Endodermal cell (in vitro differentiated cells): ENCODE data around the gene TMEM237. TPM values are rescaled to one million over a fixed set of nuclear protein-coding genes. Genes with fewer than 3 reads are reported as not detected.

Experiments used
- DNase-seq: peaks from one replicate; pipeline ENCODE4 v3.0.0-alpha.2; 2017
- H3K27ac ChIP-seq: 2 replicates; pipeline ENCODE4 v1.5.1; 2013; ENCODE audit warnings: mild to moderate bottlenecking, low read depth, low read length, moderate library complexity
- H3K27me3 ChIP-seq: 2 replicates; pipeline ENCODE4 v1.6.1; 2013; ENCODE audit warnings: mild to moderate bottlenecking, low read length, moderate library complexity; ENCODE audit not compliant: insufficient read depth, control insufficient read depth, poor library complexity, severe bottlenecking
- H3K36me3 ChIP-seq: 2 replicates; pipeline ENCODE4 v1.7.0; 2013; ENCODE audit warnings: mild to moderate bottlenecking, low read length, moderate library complexity; ENCODE audit not compliant: control insufficient read depth, insufficient read depth
- H3K4me1 ChIP-seq: one replicate; pipeline ENCODE4 v1.7.0; 2013; ENCODE audit warnings: low read length; ENCODE audit not compliant: control insufficient read depth, insufficient read depth
- H3K4me3 ChIP-seq: 2 replicates; pipeline ENCODE4 v1.5.1; 2013; ENCODE audit warnings: mild to moderate bottlenecking, low read length, moderate library complexity
- H3K9ac ChIP-seq: 2 replicates; pipeline ENCODE4 v1.6.1; 2013; ENCODE audit warnings: mild to moderate bottlenecking, low read length, moderate library complexity; ENCODE audit not compliant: poor library complexity, severe bottlenecking; ENCODE audit errors: extremely low read depth
- H3K9me3 ChIP-seq: 2 replicates; pipeline ENCODE4 v1.6.1; 2013; ENCODE audit warnings: mild to moderate bottlenecking, low read length, moderate library complexity; ENCODE audit not compliant: control insufficient read depth
- H3K27ac Mint-ChIP-seq: 2 replicates; pipeline ENCODE4 v1.8.0; 2020; ENCODE audit warnings: mixed read lengths
- H3K27me3 Mint-ChIP-seq: 2 replicates; pipeline ENCODE4 v1.8.0; 2021; ENCODE audit warnings: mild to moderate bottlenecking, mixed read lengths; ENCODE audit not compliant: insufficient read depth
- H3K36me3 Mint-ChIP-seq: 2 replicates; pipeline ENCODE4 v1.8.0; 2020; ENCODE audit warnings: low read depth, mixed read lengths
- H3K4me1 Mint-ChIP-seq: 2 replicates; pipeline ENCODE4 v1.8.0; 2020; ENCODE audit warnings: mixed read lengths
- H3K4me3 Mint-ChIP-seq: 2 replicates; pipeline ENCODE4 v1.8.0; 2020; ENCODE audit warnings: mild to moderate bottlenecking, moderate library complexity, mixed read lengths
- H3K9me3 Mint-ChIP-seq: 2 replicates; pipeline ENCODE4 v1.8.0; 2020; ENCODE audit warnings: mild to moderate bottlenecking, mixed read lengths
- WGBS, 2 experiments: methylation state at CpG; one replicate each; pipeline versions ENCODE4 v1.1.5 to v1.1.7; 2013; ENCODE audit warnings: missing lambda C conversion rate in 2 of 2, mixed read lengths in 1 of 2; ENCODE audit not compliant: insufficient coverage in 1 of 2, insufficient read length in 1 of 2; 5-methylcytosine and 5-hydroxymethylcytosine counted together
- total RNA-seq, 2 donors: library from RNA; stranded (reverse); fragmentation: NEBNext Ultra II Directional in 1 of 2; extraction: Animal tissue kit (Norgen Biotek cat#: 25700) in 1 of 2; gene quantifications; 2 replicates in 1 of 2; 3 replicates in 1 of 2; pipeline ENCODE4 v1.2.1, GENCODE V29; 2021
- TF ChIP-seq, protein P1 (sequence below): fragments of 200-600 bp; sonication (generic); conservative IDR thresholded peaks from 2 replicates; pipeline ENCODE4 v1.5.0; 2021; ENCODE audit warnings: antibody characterized with exemption, mild to moderate bottlenecking

Gene TMEM237
- total RNA-seq, 2 donors from 2014 or later = 40.3 to 49.3 TPM

DNA sequence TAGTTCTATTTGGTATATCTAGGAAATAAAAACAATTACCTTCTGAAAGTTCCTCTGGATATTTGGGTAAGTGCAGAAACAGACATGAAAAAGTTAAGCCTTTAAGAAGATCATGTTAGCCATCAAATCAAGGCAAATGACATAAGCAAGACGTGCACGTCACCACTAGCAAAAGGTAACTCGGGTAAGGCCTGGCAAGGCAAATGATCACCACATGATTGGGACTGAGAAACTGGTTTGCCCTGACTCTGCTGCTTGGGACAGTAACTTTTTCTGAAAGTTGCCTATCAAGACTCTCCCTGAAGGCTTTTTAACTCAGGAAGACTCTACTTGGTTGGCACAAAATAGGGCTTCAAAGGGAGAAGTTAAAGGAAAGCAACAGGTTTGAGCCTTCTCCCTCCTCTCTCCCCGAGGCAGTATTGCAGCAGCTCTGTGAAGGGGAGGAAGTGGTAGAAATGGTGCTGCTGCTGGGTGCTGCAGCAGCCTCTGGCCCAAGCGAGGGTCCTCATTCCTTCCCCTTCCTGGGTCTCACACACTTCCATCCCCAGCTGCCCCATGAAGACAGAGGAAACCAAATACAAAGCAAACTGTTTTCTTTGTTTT is 17.1 kb upstream of the TMEM237 start:
- Histone ChIP-seq H3K4me3 (no peak overlapping the region), H3K27ac (no peak overlapping the region), H3K9me3 (no peaks in the 10 kb centered on the region), H3K4me1 (no peaks in the 10 kb centered on the region), H3K27me3 (no peaks in the 10 kb centered on the region), H3K36me3 (no peaks in the 10 kb centered on the region), H3K9ac (no peak overlapping the region)
- H3K4me3 Mint-ChIP-seq = no peak overlapping the region
- H3K36me3 Mint-ChIP-seq = no peaks in the 10 kb centered on the region
- H3K27me3 Mint-ChIP-seq = no peaks in the 10 kb centered on the region
- TF ChIP-seq, protein P1, sequence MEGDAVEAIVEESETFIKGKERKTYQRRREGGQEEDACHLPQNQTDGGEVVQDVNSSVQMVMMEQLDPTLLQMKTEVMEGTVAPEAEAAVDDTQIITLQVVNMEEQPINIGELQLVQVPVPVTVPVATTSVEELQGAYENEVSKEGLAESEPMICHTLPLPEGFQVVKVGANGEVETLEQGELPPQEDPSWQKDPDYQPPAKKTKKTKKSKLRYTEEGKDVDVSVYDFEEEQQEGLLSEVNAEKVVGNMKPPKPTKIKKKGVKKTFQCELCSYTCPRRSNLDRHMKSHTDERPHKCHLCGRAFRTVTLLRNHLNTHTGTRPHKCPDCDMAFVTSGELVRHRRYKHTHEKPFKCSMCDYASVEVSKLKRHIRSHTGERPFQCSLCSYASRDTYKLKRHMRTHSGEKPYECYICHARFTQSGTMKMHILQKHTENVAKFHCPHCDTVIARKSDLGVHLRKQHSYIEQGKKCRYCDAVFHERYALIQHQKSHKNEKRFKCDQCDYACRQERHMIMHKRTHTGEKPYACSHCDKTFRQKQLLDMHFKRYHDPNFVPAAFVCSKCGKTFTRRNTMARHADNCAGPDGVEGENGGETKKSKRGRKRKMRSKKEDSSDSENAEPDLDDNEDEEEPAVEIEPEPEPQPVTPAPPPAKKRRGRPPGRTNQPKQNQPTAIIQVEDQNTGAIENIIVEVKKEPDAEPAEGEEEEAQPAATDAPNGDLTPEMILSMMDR = no peak
- H3K9me3 Mint-ChIP-seq = no peaks in the 10 kb centered on the region
- H3K27ac Mint-ChIP-seq = no peak overlapping the region
- no peak for DNase-seq
- peaks cover 7% of the 10 kb centered on the region for H3K4me1 Mint-ChIP-seq
- 94 to 97% methylated on average over 3 to 4 of the region's 5 CpGs for WGBS, 2 experiments

DNA sequence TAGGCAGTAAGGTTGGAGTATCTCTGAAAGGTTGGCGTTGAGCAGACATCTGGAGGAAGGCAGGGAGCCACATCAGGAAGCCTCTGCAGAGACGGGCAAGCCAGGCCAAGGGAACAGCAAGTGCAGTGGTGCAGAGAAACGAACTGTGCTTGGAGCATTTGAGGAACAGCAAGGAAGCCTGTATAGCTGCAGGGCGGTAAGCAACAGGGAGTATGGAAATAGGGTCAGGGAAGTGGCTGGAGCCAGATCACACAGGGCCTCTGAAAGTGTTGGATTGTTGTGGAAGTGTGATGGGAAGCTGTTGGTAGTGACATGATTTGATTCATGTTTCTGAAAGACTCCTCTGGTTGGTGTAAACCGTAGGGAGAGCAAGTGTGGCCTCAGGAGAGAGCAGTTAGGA is 13.4 kb upstream of the TMEM237 start:
- peaks cover 5% of the 10 kb centered on the region for H3K4me1 Mint-ChIP-seq
- H3K4me3 Mint-ChIP-seq = no peak overlapping the region
- H3K4me3 ChIP-seq = no peak overlapping the region
- H3K27me3 Mint-ChIP-seq = no peaks in the 10 kb centered on the region
- no peaks in the 10 kb centered on the region for H3K27me3 ChIP-seq
- H3K27ac ChIP-seq = no peak overlapping the region
- no peaks in the 10 kb centered on the region for H3K9me3 ChIP-seq
- no peak overlapping the region for H3K27ac Mint-ChIP-seq
- H3K9me3 Mint-ChIP-seq = no peaks in the 10 kb centered on the region
- TF ChIP-seq, protein P1 = no peak
- no peak overlapping the region for H3K9ac ChIP-seq
- no peaks in the 10 kb centered on the region for H3K4me1 ChIP-seq
- H3K36me3 Mint-ChIP-seq = no peaks in the 10 kb centered on the region
- DNase-seq = no peak
- H3K36me3 ChIP-seq = no peaks in the 10 kb centered on the region
- whole genome bisulfite sequencing, 2 experiments = 75 to 81% methylated on average over 4 to 5 of the region's 5 CpGs

DNA sequence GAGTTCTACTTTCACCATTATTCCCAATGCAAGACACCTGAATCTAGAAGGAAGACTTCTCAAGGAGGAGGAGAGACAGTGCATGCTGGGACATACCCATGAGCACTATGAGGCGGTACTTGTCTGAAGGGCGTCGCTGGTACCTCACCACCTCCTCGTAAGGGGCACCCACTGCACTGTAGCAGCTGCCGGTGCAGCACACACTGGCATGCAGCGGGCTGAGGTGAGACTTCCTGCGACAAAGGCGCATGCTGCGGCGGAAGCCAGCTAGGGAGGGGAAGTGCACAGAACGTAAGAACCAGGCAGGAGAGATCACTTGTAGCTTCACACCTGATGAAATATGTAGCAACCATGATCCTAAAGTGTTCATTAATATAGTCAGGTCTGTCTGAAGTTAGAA is 12.8 kb upstream of the TMEM237 start:
- Histone ChIP-seq H3K9ac (no peak overlapping the region), H3K4me1 (no peaks in the 10 kb centered on the region), H3K36me3 (no peaks in the 10 kb centered on the region), H3K9me3 (no peaks in the 10 kb centered on the region), H3K4me3 (no peak overlapping the region), H3K27ac (no peak overlapping the region), H3K27me3 (no peaks in the 10 kb centered on the region)
- H3K4me1 Mint-ChIP-seq = peaks cover 5% of the 10 kb centered on the region
- no peak overlapping the region for H3K27ac Mint-ChIP-seq
- TF ChIP-seq, protein P1 = no peak
- 94 to 95% methylated on average over 11 of the region's 11 CpGs for WGBS, 2 experiments
- H3K27me3 Mint-ChIP-seq = no peaks in the 10 kb centered on the region
- H3K9me3 Mint-ChIP-seq = no peaks in the 10 kb centered on the region
- no peaks in the 10 kb centered on the region for H3K36me3 Mint-ChIP-seq
- DNase-seq = no peak
- H3K4me3 Mint-ChIP-seq = no peak overlapping the region
